HepG2 (cell line): ENCODE measurements around the gene FAM200B. TPM values are rescaled to one million over a fixed set of nuclear protein-coding genes. Genes with fewer than 3 reads are reported as not detected.

Source experiments
- ATM ChIP-seq: fragments of 450-650 bp; IDR thresholded peaks from 2 replicates; pipeline ENCODE4 v1.7.1; 2017; ENCODE audit warnings: mild to moderate bottlenecking, borderline replicate concordance
- CENPT ChIP-seq: sonication (generic); formaldehyde crosslinking; IDR thresholded peaks from 2 replicates; pipeline ENCODE4 v1.8.0; 2022; ENCODE audit warnings: low read depth, mild to moderate bottlenecking, moderate library complexity, missing genetic modification reagents
- EHMT2 ChIP-seq: fragments of 200-600 bp; sonication (generic); IDR thresholded peaks from 2 replicates; pipeline ENCODE4 v1.7.0; 2017; ENCODE audit warnings: antibody characterized with exemption, low read depth, low read length, borderline replicate concordance
- HOMEZ ChIP-seq: IDR thresholded peaks from 2 replicates; pipeline ENCODE4 v1.6.1; 2016; ENCODE audit warnings: low read depth
- ISX ChIP-seq: sonication (generic); formaldehyde crosslinking; conservative IDR thresholded peaks from 2 replicates; pipeline ENCODE4 v1.5.0; 2020; ENCODE audit warnings: missing genetic modification reagents
- PHF5A ChIP-seq: IDR thresholded peaks from one replicate; pipeline ENCODE4 v1.6.1; 2018; ENCODE audit warnings: low read depth, missing genetic modification reagents; ENCODE audit not compliant: unreplicated experiment
- POLR2A ChIP-seq, 2 experiments: IDR thresholded peaks; 2 replicates each; pipeline ENCODE4 v1.6.1; 2011; ENCODE audit warnings: low read depth in 2 of 2, low read length in 2 of 2, mild to moderate bottlenecking in 1 of 2, moderate library complexity in 1 of 2; ENCODE audit not compliant: insufficient read depth in 1 of 2
- SAFB2 ChIP-seq: sonication (generic); formaldehyde crosslinking; IDR thresholded peaks from 2 replicates; pipeline ENCODE4 v1.5.1; 2020; ENCODE audit warnings: missing genetic modification reagents, low read depth, mild to moderate bottlenecking, borderline replicate concordance
- SIX4 ChIP-seq: sonication (generic); formaldehyde crosslinking; IDR thresholded peaks from 2 replicates; pipeline ENCODE4 v1.4.0; 2020; ENCODE audit warnings: missing genetic modification reagents
- SMAD9 ChIP-seq: sonication (generic); formaldehyde crosslinking; IDR thresholded peaks from 2 replicates; pipeline ENCODE4 v1.5.1; 2020; ENCODE audit warnings: mild to moderate bottlenecking, missing genetic modification reagents
- TRIM24 ChIP-seq: sonication (generic); formaldehyde crosslinking; IDR thresholded peaks from 2 replicates; pipeline ENCODE4 v1.8.0; 2022; ENCODE audit warnings: mild to moderate bottlenecking, missing genetic modification reagents
- USF2 ChIP-seq, 2 experiments: sonication (generic) in 1 of 2; formaldehyde crosslinking in 1 of 2; IDR thresholded peaks; 2 replicates each; pipeline versions ENCODE4 v1.5.1 to v1.6.1; 2011 to 2020; ENCODE audit warnings: borderline replicate concordance in 1 of 2, low read depth in 1 of 2, low read length in 1 of 2, mild to moderate bottlenecking in 1 of 2, missing genetic modification reagents in 1 of 2, moderate library complexity in 1 of 2
- ZNF24 ChIP-seq: fragments of 450-650 bp; IDR thresholded peaks from 2 replicates; pipeline ENCODE4 v1.6.1; 2017; ENCODE audit warnings: antibody characterized with exemption, mild to moderate bottlenecking
- ZNF441 ChIP-seq: sonication (generic); formaldehyde crosslinking; IDR thresholded peaks from 2 replicates; pipeline ENCODE4 v1.7.0; 2021; ENCODE audit warnings: missing genetic modification reagents, borderline replicate concordance
- ZNF552 ChIP-seq: sonication (generic); formaldehyde crosslinking; IDR thresholded peaks from 2 replicates; pipeline ENCODE4 v1.9.0; 2022; ENCODE audit warnings: missing genetic modification reagents, mild to moderate bottlenecking, borderline replicate concordance
- ZNF792 ChIP-seq: IDR thresholded peaks from 2 replicates; pipeline ENCODE4 v1.6.1; 2016
- ZNF839 ChIP-seq: sonication (generic); formaldehyde crosslinking; IDR thresholded peaks from 2 replicates; pipeline ENCODE4 v1.4.0; 2020; ENCODE audit warnings: missing genetic modification reagents, mild to moderate bottlenecking, borderline replicate concordance
- polyA plus RNA-seq, 8 experiments: library from polyadenylated mRNA; depleted of rRNA in 3 of 8; stranded (reverse) in 7 of 8; unstranded in 1 of 8; fragments of >200 nt; fragmentation: Illumina TruSeq in 4 of 8; extraction: Trizol in 4 of 8; gene quantifications; 2 replicates each; pipeline versions ENCODE4 v1.2.1 to v1.2.3, GENCODE V29; 2011 to 2016; ENCODE audit warnings: low read depth in 4 of 8, missing spikeins in 1 of 8, mixed read lengths in 1 of 8; ENCODE audit not compliant: insufficient read depth in 1 of 8
- total RNA-seq, 5 experiments: library from RNA; depleted of rRNA; stranded (reverse); fragments of >200 nt; fragmentation: Illumina TruSeq; extraction: Trizol; gene quantifications; 2 replicates each; pipeline ENCODE4 v1.2.3, GENCODE V29; 2016; ENCODE audit warnings: low read depth in 1 of 5
- TF ChIP-seq, protein P1 (sequence below): sonication (generic); formaldehyde crosslinking; IDR thresholded peaks from 2 replicates; pipeline ENCODE4 v1.4.0; 2020; ENCODE audit warnings: missing genetic modification reagents
- TF ChIP-seq, protein P2 (sequence below): sonication (generic); formaldehyde crosslinking; IDR thresholded peaks from 2 replicates; pipeline ENCODE4 v1.4.0; 2020; ENCODE audit warnings: missing genetic modification reagents

Gene FAM200B
- total and polyA plus RNA-seq, 2 of the 13 experiments (the other 11 are each of a cell fraction or from before 2014, with no cell fraction given) = 25.6 to 41.8 TPM

GRCh38 chr4:15681372-15682241, at the start of gene FAM200B (continued):
- TF ChIP-seq USF2 (IDR thresholded peaks at IDR 0.05; ENCODE audit: low read depth, low read length) (no peak), USF2 (CRISPR knock-in tag; IDR thresholded peaks at IDR 0.05; ENCODE audit: borderline replicate concordance) (no peak), SIX4 (CRISPR knock-in tag) (0 out of 2 replicates have a peak, but pooled peaks have one; percentile 6), ZNF792 (CRISPR knock-in tag) (peak; percentile 76), ZNF24 (no peak), SMAD9 (CRISPR knock-in tag) (0 out of 2 replicates have a peak, but pooled peaks have one; percentile 32), SAFB2 (peak; percentile 77; the same call in 1 of the 2 replicates), CENPT (CRISPR knock-in tag) (0 out of 2 replicates have a peak, but pooled peaks have one; percentile 80), ZNF839 (CRISPR knock-in tag) (no peak), POLR2A (IDR thresholded peaks at IDR 0.05; ENCODE audit: insufficient read depth in 1 of 2, low read depth in 2 of 2, low read length in 2 of 2) (peak; percentile 86 to 88), HOMEZ (CRISPR knock-in tag) (peak; percentile 91), ATM (no peak), ISX (no peak), PHF5A (CRISPR knock-in tag) (no peak), TRIM24 (CRISPR knock-in tag) (no peak), ZNF552 (CRISPR knock-in tag) (0 out of 2 replicates have a peak, but pooled peaks have one; percentile 26), EHMT2 (no peak), ZNF441 (CRISPR knock-in tag) (peak; percentile 90; the same call in 1 of the 2 replicates)
- TF ChIP-seq, protein P1, sequence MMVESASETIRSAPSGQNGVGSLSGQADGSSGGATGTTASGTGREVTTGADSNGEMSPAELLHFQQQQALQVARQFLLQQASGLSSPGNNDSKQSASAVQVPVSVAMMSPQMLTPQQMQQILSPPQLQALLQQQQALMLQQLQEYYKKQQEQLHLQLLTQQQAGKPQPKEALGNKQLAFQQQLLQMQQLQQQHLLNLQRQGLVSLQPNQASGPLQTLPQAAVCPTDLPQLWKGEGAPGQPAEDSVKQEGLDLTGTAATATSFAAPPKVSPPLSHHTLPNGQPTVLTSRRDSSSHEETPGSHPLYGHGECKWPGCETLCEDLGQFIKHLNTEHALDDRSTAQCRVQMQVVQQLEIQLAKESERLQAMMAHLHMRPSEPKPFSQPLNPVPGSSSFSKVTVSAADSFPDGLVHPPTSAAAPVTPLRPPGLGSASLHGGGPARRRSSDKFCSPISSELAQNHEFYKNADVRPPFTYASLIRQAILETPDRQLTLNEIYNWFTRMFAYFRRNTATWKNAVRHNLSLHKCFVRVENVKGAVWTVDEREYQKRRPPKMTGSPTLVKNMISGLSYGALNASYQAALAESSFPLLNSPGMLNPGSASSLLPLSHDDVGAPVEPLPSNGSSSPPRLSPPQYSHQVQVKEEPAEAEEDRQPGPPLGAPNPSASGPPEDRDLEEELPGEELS = 0 out of 2 replicates have a peak, but pooled peaks have one; percentile 40
- TF ChIP-seq, protein P2, sequence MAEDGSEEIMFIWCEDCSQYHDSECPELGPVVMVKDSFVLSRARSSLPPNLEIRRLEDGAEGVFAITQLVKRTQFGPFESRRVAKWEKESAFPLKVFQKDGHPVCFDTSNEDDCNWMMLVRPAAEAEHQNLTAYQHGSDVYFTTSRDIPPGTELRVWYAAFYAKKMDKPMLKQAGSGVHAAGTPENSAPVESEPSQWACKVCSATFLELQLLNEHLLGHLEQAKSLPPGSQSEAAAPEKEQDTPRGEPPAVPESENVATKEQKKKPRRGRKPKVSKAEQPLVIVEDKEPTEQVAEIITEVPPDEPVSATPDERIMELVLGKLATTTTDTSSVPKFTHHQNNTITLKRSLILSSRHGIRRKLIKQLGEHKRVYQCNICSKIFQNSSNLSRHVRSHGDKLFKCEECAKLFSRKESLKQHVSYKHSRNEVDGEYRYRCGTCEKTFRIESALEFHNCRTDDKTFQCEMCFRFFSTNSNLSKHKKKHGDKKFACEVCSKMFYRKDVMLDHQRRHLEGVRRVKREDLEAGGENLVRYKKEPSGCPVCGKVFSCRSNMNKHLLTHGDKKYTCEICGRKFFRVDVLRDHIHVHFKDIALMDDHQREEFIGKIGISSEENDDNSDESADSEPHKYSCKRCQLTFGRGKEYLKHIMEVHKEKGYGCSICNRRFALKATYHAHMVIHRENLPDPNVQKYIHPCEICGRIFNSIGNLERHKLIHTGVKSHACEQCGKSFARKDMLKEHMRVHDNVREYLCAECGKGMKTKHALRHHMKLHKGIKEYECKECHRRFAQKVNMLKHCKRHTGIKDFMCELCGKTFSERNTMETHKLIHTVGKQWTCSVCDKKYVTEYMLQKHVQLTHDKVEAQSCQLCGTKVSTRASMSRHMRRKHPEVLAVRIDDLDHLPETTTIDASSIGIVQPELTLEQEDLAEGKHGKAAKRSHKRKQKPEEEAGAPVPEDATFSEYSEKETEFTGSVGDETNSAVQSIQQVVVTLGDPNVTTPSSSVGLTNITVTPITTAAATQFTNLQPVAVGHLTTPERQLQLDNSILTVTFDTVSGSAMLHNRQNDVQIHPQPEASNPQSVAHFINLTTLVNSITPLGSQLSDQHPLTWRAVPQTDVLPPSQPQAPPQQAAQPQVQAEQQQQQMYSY (CRISPR knock-in tag) = peak; percentile 86
